ENCODE data around the gene TTC23.

DNA sequence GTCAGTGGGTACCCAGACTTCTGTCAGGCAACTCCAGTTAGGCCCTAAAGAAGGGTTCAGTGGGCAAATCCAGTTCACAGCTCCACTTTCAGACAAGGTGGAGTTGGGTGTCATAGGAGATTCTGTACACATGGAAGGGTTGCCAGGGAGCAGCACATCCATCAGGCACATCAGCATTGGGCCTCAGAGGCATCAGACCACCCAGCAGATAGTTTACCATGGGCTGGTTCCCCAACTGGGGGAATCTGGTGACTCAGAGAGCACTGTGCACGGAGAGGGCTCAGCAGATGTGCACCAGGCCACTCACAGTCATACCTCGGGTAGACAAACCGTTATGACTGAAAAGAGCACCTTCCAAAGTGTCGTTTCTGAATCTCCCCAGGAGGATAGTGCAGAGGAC, 117.3 kb downstream of the TTC23 start:
- TF ChIP-seq EZH2 (IDR thresholded peaks at IDR 0.05; ENCODE audit: borderline replicate concordance, low read depth, low read length, poor library complexity, severe bottlenecking) (no peak), CTCF (conservative IDR thresholded peaks at IDR 0.05; ENCODE audit: low read depth, low read length) (no peak)
